Non-pigmented ciliary epithelial cell (primary cell): ENCODE data around the gene GRID1.
"Not testable (repeated sequence)": the region's sequence is repeated elsewhere in the genome, so short reads cannot be mapped to it uniquely, and the experiment has no call there.

ENCODE experiments used
- DNase-seq: peaks from one replicate; pipeline ENCODE4 v3.0.0-alpha.2; 2010; ENCODE audit warnings: low read depth

GRID1 gene

GRCh38 chr10:86077871-86078638, 288.5 kb downstream of the GRID1 start:
- DNase-seq, result no peak

- DNase-seq, result no peak
Measured at GRCh38 chr10:86077271-86077670, 289.3 kb downstream of the GRID1 start.

GRCh38 chr10:86076497-86076896, 290.1 kb downstream of the GRID1 start:
- not testable (repeated sequence) for DNase-seq

DNA sequence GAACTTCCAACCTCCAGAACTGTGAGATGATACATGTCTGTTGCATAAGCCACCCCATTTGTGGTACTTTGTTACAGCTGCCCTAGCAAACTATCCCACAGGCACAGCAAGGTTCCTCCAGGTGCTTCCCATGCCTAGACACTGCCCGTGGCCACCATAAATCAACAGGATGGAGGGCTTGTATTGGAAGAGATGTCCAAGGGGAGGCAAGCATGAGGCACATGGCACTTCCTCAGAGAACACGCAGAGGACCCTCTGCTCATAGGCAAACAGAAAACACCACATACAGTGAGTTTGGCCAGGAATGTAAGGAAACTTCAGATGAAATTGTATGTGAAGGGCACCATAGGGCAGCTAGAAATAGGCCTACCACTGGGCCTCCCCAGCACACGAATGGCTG, 291.1 kb downstream of the GRID1 start:
- DNase-seq, result no peak

DNA sequence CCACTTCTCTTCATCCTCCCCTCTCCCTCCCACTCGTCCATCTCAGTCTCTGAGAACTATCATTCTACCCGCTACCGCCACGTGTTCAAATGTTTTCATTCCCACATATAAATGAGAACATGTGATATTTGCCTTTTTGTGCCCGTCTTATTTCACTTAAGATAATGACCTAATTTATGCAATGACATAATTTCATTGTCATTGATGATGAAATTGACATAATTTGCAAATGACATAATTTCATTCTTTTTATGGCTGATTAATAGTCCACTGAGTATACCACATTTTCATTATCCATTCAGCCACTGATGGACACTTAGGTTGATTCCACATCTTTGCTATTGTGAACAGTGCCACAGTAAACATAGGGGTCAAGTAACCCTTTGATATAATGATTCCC, 292.3 kb downstream of the GRID1 start:
- DNase-seq, result no peak

- no peak for DNase-seq
Measured at GRCh38 chr10:86073199-86073977, 293.2 kb downstream of the GRID1 start.

DNA sequence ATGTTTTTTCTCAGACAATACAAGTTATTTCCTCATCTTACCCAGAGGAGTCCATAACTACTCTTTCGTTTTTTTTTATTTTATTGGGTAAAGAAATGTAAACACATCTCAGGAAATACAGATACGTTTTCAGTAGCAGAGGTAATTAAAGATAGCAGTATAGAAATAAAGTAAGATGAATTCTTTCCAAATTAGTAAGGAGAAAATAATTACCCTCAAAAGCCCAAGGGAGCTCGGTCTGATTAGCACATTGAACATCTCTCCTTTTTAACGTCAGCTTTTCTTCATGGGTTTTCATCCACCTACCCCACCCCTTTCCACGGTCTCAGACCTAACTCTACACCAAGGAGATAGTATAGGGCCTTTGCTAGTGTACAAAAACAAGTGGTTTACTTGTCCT, 294.2 kb downstream of the GRID1 start:
- DNase-seq, result no peak

DNA sequence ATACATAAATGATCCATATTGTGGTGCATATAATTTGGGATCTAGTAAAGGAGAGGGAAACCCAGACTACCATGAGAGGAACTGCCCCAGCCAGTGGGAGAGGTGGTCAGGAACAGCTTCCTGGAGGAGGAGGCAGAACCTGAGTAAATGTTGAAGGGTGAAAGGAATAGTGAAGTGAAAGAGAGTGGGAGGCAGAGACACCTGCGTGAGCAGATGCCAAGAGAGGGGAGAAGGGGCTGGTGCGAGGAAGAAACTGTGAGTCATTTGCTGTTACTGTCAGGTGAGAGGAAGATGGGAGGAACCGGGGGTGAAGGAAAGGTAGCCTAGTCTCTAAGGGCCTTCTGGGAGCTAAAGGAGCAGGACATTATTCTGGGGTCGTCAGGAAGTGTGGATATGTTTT, 294.8 kb downstream of the GRID1 start:
- DNase-seq, result no peak

GRCh38 chr10:86071145-86071544, 295.4 kb downstream of the GRID1 start:
- no peak for DNase-seq

- no peak for DNase-seq
Measured at GRCh38 chr10:86070278-86070677, 296.3 kb downstream of the GRID1 start.

DNA sequence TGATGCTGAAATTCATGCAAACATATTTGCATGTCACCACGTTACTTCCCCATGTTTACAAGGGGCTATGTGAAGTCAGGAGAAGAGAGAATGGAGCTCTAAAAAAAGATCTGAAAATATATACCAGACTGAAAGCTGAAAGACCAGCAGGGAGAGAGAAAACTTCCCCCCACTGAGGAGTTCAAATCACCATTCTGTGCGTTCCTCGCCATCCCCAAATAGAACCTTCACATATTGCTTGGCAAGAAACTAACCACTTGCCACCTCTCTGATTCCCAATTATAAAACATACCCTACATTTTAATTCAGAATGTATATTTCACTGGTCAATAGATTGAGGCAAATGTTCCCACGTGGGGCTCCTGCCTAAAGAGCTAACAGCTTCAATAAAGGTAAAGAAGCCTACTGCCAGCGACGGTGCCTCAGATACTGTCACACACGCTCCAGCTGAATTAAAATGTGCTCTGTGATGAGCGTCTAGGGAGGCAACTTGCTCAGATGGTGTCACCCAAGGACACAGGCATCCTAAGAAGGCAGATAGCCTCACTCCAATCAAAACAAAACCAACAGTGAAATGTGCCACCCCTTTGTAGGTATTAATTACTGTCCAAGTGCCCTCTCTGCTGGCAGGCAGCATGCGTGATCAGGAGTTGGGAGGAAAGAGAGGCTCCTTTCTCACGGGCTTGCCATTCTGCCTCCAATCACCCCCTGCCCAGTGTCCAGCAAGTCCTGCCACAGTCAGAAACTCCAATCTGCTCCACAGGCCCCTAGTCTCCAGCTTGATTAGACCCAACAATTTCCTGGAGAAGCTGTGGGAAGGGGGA, 298.2 kb downstream of the GRID1 start:
- DNase-seq, result no peak

DNA sequence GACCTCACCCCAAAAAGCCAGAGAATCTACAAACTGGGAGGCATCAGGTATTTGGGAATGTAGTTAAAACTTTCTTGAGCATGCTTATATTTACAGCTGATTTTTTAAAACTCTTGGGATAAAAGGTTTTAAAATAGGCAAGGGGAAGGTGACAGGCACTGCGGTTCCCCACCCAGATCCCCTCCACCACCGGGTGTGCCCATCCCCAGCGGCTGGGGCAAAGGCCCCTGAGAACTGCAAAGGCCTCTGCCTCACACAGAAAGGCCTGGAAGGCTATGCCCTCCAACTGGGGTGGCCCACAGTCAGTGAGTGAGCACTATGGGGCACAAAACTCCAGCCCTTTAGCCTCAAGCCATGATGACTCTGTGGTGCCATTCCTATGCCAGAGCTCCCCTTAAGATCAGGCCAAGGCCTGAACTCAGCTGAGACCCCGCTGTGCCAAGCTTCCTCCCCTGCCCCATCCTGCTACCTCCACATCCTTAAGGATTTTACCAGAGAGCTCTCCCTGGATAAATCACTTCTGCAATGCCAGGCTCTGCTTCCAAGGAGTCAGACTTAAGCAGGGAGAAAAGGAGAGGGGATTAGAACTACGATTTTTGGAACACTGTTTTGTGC, 299.1 kb downstream of the GRID1 start:
- DNase-seq, result no peak

DNA sequence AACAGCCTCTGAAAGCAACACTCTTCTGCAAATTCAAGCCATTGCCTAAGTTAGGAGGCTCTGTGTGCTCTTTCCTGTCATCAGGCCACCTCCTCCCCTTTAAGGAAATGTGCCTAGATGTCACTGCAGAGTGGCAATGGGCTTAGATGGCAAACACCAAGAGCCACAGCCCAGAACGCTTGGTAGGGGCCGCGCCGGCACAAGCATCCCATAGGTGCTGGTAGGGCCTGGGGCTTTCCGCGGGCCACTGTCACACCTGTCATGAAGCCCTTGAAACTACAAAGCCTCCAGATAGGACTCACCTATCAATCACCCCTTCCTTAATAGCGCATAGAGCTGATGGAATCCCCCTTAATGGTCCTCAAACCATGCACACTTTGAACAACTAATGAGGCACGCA, 299.9 kb downstream of the GRID1 start:
- DNase-seq, result no peak

DNA sequence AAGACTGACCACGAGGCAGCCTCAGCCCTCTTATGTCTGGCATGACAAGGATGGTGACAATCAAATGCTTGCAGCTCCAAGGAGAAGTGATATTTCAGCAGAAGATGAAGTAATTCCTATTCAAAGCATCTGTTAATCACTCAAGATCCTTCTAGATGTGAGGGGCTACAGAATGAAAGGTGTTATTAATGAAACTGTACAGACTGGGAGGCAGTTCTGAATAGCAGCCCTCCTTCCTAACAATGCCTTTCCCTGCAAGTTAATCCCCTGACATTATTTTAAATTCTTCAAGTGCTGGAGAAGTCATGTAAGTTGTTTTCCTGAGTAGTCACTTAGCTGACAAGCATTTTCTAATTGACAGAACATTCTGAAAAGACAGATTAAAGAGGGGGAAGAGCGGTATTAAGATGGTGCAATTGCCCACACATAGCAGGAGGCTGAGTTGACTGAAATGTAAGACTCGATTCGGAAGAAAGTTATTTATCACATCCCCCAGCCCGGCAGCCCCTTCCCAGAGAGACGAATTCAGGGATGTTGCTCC, 300.8 kb downstream of the GRID1 start:
- no peak for DNase-seq

- no peak for DNase-seq
Measured at GRCh38 chr10:86064931-86065662, 301.5 kb downstream of the GRID1 start.

- DNase-seq, result no peak
Measured at GRCh38 chr10:86064219-86064618, 302.4 kb downstream of the GRID1 start.

- no peak for DNase-seq
Measured at GRCh38 chr10:86063341-86063740, 303.3 kb downstream of the GRID1 start.

DNA sequence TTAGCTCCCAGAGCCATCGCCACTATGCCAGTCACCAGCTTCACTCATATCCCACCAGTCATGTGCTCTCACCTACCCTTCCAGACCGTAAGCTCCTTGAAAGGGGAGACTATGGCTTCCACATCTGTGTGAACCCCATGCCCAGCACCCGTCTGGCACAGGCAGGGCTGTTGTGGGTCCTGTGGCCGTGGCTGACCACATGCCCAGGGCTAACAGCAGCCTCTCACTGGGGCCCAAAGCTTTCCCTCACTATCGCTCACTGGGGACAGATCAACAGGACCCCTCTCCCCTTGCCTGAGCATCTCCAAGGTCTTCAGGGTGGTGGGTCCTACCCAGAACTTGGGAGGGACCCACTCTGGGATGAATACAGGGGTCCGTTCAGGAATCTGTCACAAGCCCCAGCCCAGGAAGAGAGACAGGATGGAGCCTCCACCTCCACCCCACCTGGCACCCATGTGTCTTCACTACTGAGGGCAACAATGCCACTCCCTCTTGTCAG, 303.9 kb downstream of the GRID1 start:
- DNase-seq, result no peak

- DNase-seq, result no peak
Measured at GRCh38 chr10:86062198-86062550, 304.4 kb downstream of the GRID1 start.

- DNase-seq, result no peak
Measured at GRCh38 chr10:86061278-86062197, 305.1 kb downstream of the GRID1 start.
